GM19035 (cell line): ENCODE measurements around the gene SDR42E2.
"Not testable (repeated sequence)": the region's sequence is repeated elsewhere in the genome, so short reads cannot be mapped to it uniquely, and the experiment has no call there.

Experiments
- ATAC-seq: cut with Tn5 transposase; IDR thresholded peaks from one replicate; pipeline ENCODE4 v1.9.1; 2021; ENCODE audit not compliant: unreplicated experiment

The SDR42E2 gene

GRCh38 chr16:22161999-22162655 lies at the start of gene SDR42E2:
Gene SDR42E2, plus strand, starts transcription at chr16:22162506. Its CDS starts 3,077 bp downstream, at chr16:22165583.
- no peak for ATAC-seq

GRCh38 chr16:22116095-22116700 lies 46.1 kb upstream of the SDR42E2 start:
- ATAC-seq = no peak

DNA sequence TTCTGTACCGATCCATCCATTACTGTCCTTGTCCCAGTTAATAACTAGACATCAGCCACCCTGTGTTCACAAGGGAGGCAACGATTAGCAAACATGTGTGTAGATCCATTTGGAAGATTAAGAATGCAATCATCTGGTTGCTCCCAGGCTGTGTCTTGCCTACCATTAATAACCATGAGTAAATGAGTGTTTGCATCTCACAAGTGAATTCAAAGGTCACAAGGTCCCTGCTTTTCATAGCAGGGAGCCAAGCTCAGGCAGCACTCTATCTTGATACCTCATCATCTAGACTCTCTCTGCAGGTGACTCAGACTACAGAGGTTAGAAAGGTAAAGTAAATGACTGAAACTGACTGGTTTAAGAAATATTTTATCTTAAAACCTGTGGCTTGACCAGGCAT lies 44.7 kb upstream of the SDR42E2 start:
- no peak for ATAC-seq

DNA sequence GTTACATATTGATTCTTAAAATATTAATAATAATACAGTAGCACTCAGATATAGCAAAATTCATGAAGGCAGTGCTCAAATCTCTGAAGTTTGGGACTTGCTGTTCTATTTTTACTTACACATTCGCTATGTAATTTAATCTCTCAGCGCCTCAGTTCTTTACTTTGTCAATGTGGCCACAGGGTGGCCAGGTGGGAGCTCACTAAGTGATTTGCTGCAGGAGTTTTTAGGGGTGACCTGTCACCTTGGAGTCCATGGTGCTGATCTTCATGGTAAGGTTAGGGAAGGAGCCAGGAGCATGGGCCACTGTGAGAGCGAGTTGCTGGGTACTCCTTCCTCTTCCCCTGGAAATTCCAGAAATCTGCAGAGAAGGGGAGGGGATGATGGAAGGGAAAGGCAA lies 41.9 kb upstream of the SDR42E2 start:
- no peak for ATAC-seq

DNA sequence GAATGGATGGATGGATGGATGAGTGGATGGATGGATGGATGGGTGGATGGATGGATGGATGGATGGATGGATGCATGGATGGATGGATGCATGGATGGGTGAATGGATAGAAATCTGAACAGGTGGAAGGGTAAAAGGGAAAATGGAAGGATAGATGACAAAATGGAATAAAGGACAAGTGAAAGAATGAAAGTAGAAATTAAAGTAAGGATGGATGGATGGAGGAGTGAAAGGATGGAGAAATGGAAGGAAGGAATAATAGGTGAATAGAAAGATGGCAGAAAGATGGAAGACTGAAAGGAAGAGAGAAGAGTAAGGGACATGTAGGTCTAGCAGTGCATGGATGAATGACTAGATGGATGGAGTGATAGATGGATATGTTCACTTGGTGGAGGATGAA lies 40.1 kb upstream of the SDR42E2 start:
- no peak for ATAC-seq

GRCh38 chr16:22123146-22123545 lies 39.2 kb upstream of the SDR42E2 start:
- no peak for ATAC-seq

- no peak for ATAC-seq
Observed at GRCh38 chr16:22123759-22124490, 38.4 kb upstream of the SDR42E2 start.

DNA sequence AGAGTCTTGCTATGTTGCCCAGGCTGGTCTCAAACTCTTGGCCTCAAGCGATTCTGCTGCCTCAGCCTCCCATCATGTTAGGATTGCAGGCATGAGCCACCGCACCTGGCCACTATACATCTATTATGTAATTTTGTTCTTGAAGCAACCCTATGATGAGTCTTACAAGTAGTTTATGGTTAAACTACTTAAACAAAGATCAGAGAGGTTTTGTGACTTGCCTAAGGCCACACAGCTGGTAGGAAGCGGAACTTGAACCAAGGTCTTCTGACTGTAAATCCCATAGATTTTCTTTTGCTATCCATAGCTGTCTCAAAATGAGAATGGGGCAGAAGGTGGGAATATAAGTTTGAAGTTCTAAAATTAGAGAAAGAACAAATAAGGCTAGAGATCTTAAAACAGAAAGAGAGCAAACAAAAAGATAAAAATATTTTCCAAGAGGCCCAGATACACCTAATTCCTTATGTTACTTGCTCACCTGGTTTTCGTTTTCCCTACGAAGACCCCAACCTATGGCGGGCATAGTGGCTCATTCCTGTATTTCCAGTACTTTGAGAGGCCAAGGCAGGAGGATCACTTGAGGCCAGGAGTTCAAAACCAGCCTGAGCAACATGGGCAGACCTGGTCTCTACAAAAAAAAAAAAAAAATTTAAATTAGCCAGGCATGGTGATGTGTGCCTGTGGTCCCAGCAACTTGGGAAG lies 37.6 kb upstream of the SDR42E2 start:
- ATAC-seq = no peak

GRCh38 chr16:22126037-22126558 lies 36.2 kb upstream of the SDR42E2 start:
- no peak for ATAC-seq

GRCh38 chr16:22128537-22128936 lies 33.8 kb upstream of the SDR42E2 start:
- not testable (repeated sequence) for ATAC-seq

GRCh38 chr16:22130528-22130927 lies 31.8 kb upstream of the SDR42E2 start:
- ATAC-seq = no peak

DNA sequence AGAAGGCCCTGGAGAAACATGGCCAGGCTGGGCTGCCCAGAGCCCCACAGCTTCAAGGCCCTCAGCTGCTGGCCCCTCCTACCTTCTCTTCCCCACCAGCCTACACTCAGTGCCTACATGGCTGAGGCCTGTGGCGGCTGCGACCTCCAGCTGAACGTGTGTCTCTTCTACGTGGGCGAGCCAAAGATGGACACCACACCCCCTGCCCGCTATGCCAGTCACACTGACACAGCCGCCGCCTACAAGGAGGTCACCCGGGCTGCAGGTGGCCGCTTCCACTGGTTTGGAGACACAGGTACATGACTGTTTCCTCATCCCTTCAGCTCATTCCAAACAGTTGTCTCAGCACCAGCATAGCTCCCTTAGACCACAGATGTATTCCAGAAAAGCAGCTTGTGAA lies 29.5 kb upstream of the SDR42E2 start:
- no peak for ATAC-seq

- ATAC-seq = no peak
Observed at GRCh38 chr16:22138482-22138881, 23.8 kb upstream of the SDR42E2 start.

- no peak for ATAC-seq
Observed at GRCh38 chr16:22139008-22139407, 23.3 kb upstream of the SDR42E2 start.

- no peak for ATAC-seq
Observed at GRCh38 chr16:22139732-22140131, 22.6 kb upstream of the SDR42E2 start.

DNA sequence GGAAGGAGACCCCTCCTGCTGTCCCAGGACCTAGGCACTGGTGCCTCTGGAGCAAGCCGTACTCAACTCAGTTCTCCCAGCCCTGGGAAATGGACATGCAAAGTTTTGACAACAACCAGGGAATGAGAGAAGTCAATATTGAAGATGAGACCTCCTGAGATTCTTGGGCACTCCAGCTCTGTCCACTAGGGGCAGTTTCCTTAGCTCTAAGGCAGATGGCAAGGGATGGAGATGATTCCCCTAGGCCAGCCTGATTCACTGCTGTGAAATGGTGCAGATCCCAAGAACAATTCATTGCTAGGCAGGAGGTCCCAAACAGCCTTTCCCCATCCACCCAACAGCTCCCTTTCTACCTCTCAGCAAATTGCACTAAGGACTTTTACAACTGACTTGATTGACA lies 20.5 kb upstream of the SDR42E2 start:
- ATAC-seq = no peak

- ATAC-seq = no peak
Observed at GRCh38 chr16:22144520-22144919, 17.8 kb upstream of the SDR42E2 start.

DNA sequence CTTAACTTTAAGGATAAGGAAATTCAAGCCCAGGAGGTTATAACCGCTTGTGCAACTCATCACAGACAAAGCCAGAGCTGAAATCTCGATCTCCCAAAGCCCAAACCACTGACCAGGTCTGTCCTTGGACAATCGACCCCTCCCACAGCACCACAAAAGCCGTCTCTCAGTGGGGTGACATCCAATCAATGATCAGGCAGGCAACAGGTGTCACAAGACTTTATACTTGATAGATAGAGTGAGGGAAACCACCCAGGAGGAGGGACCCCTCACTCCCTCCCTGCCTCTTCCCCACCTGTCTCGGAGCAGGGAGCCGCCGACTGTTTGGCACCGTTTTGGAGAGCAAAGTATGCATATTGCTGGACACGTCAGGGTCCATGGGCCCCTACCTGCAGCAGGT lies 14.5 kb upstream of the SDR42E2 start:
- ATAC-seq = no peak

GRCh38 chr16:22151246-22151998 lies 10.9 kb upstream of the SDR42E2 start:
- ATAC-seq = no peak

- ATAC-seq = no peak
Observed at GRCh38 chr16:22152316-22152715, 10.0 kb upstream of the SDR42E2 start.

DNA sequence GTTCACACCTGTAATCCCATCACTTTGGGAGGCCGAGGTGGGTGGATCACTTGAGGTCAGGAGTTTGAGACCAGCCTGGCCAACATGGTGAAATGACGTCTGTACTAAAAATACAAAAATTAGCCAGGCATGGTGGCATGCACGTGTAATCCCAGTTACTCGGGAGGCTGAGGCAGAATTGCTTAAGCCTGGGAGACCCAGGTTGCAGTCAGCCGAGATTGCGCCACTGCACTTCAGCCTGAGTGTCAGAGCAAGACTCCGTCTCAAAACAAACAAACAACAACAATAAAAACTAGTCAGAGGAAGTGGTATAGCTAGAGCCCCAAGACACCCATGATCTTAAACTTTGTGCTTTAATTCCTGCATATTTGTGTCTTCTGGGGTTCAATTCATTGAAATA lies 9.2 kb upstream of the SDR42E2 start:
- ATAC-seq = not testable (repeated sequence)
